Measurements from ENCODE around the gene OR2J3. TPM values are rescaled to one million over a fixed set of nuclear protein-coding genes. Genes with fewer than 3 reads are reported as not detected.

Gene OR2J3
- not detected in 2 replicates for total RNA-seq (2014; rRNA removed; shearing (Covaris generic))

DNA sequence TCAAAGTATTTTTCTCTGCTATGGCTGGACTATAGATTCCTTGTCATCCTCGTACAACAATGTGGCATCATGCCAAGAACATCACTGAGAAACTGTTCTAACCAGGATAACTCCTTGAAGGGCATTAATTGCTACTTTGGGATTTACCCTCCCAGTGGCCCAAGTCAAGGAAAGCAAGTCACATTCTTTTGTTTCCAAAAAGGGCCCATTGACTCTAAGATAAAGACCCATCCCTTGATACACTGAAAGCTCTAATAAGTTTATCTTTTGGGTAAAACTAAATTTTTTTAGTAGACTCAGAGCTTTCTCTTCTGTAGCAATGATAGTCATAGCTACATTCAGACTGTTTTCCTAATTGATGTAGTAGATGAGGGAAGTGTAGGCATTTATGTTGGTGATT lies at the start of gene OR2J3:
OR2J3 (plus strand) TSS at position 301 of the 400 bp plus-strand sequence. CDS start 3,833 bp downstream, outside the sequence.

GRCh38 chr6:29087213-29087612 lies 20.6 kb upstream of the OR2J3 start, which contains the start of gene OR2B3:
Gene OR2B3, minus strand, starts transcription at chr6:29087313. Its CDS starts 65 bp downstream, at chr6:29087248.

DNA sequence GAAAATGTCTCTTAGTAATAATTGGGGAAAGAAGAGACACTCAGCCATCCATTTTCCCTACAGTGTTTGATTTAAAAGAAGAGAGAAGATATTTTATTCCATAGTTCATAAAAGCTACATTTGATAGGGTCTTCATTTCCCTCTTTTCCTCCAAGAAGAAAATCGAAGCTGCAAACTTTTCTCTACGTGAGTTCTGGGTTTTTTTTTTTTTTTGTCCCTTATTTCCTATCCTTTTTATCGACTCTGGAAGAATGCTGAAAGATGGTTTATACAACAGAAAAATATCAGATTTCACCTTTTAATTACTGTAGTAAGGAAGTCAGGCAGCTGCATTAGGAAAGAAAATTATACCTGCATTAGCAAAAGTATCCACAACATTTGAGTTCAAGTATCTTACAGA lies 8.7 kb upstream of the OR2J3 start, which contains the start of gene OR2J1:
OR2J1 (plus strand) TSS at position 301 of the 400 bp plus-strand sequence. CDS start 1,453 bp downstream, outside the sequence.

Other genes with a start within 250 kb of the OR2J3 start
- gene TRIM27, start 184.1 kb upstream of the OR2J3 start, total RNA-seq (2014; rRNA removed; shearing (Covaris generic)) = 56.4 and 62.1 TPM in 2 replicates
- gene ZNF311, start 102.7 kb upstream of the OR2J3 start, total RNA-seq (2014; rRNA removed; shearing (Covaris generic)) = not detected in 2 replicates
- not detected in 2 replicates for gene OR2W1, start 62.9 kb upstream of the OR2J3 start, total RNA-seq (2014; rRNA removed; shearing (Covaris generic))
- gene OR2B3, start 20.7 kb upstream of the OR2J3 start, total RNA-seq (2014; rRNA removed; shearing (Covaris generic)) = not detected in 2 replicates
- gene OR2J1, start 8.6 kb upstream of the OR2J3 start, total RNA-seq (2014; rRNA removed; shearing (Covaris generic)) = not detected in 2 replicates
- not detected in 2 replicates for gene OR2J2, start 62.8 kb downstream of the OR2J3 start, total RNA-seq (2014; rRNA removed; shearing (Covaris generic))
- gene OR14J1, start 193.6 kb downstream of the OR2J3 start, total RNA-seq (2014; rRNA removed; shearing (Covaris generic)) = 0.03 TPM in 1 of 2 replicates, not detected in the other

Measured in A375 (cell line).